Astrocyte (in vitro differentiated cells and primary cell): ENCODE measurements around the gene SPRR1A. TPM values are rescaled to one million over a fixed set of nuclear protein-coding genes. Genes with fewer than 3 reads are reported as not detected.

Experiments used
- DNase-seq: peaks from one replicate; pipeline ENCODE4 v3.0.0-alpha.2; 2010; ENCODE audit warnings: low read depth
- FAIRE-seq: peaks from 2 replicates; lab custom pipeline; 2011; peaks lifted over from hg19 to GRCh38; lab: Jason Lieb, UNC
- H2AFZ ChIP-seq: 2 replicates; pipeline ENCODE4 v1.6.0; 2012; ENCODE audit warnings: low read depth, low read length, inconsistent platforms
- H3K27ac ChIP-seq: 2 replicates; pipeline ENCODE4 v1.5.1; 2011; ENCODE audit warnings: low read depth, low read length, inconsistent platforms
- H3K27me3 ChIP-seq: 2 replicates; pipeline ENCODE4 v1.6.0; 2011; ENCODE audit warnings: low read length, inconsistent platforms; ENCODE audit not compliant: insufficient read depth
- H3K36me3 ChIP-seq: 2 replicates; pipeline ENCODE4 v1.5.1; 2011; ENCODE audit warnings: low read length, inconsistent platforms; ENCODE audit not compliant: insufficient read depth
- H3K4me1 ChIP-seq: 2 replicates; pipeline ENCODE4 v1.5.1; 2011; ENCODE audit warnings: low read length, inconsistent platforms; ENCODE audit not compliant: insufficient read depth
- H3K4me2 ChIP-seq: 2 replicates; pipeline ENCODE4 v1.6.0; 2012; ENCODE audit warnings: low read length, inconsistent platforms
- H3K4me3 ChIP-seq: 2 replicates; pipeline ENCODE4 v1.5.1; 2011; ENCODE audit warnings: low read depth, mild to moderate bottlenecking, low read length, inconsistent platforms; ENCODE audit not compliant: insufficient read depth
- H3K79me2 ChIP-seq: 2 replicates; pipeline ENCODE4 v1.6.0; 2012; ENCODE audit warnings: mild to moderate bottlenecking, low read length, inconsistent platforms; ENCODE audit not compliant: insufficient read depth
- H3K9ac ChIP-seq: 2 replicates; pipeline ENCODE4 v1.6.0; 2012; ENCODE audit warnings: mild to moderate bottlenecking, low read length, inconsistent platforms
- H3K9me3 ChIP-seq: 2 replicates; pipeline ENCODE4 v1.5.1; 2012; ENCODE audit warnings: low read depth, mild to moderate bottlenecking, low read length, inconsistent platforms; ENCODE audit not compliant: insufficient read depth
- H4K20me1 ChIP-seq: 2 replicates; pipeline ENCODE4 v1.6.0; 2012; ENCODE audit warnings: low read length, inconsistent platforms; ENCODE audit not compliant: insufficient read depth
- H3K27ac Mint-ChIP-seq: one replicate; pipeline ENCODE4 v1.8.0; 2021; ENCODE audit warnings: mild to moderate bottlenecking, mixed read lengths; ENCODE audit not compliant: unreplicated experiment
- H3K27me3 Mint-ChIP-seq: one replicate; pipeline ENCODE4 v1.8.0; 2021; ENCODE audit warnings: low read depth, mixed read lengths; ENCODE audit not compliant: unreplicated experiment
- H3K36me3 Mint-ChIP-seq: one replicate; pipeline ENCODE4 v1.8.0; 2021; ENCODE audit warnings: low read depth, mixed read lengths; ENCODE audit not compliant: unreplicated experiment
- H3K4me1 Mint-ChIP-seq: one replicate; pipeline ENCODE4 v1.8.0; 2021; ENCODE audit warnings: low read depth, mixed read lengths; ENCODE audit not compliant: unreplicated experiment
- H3K4me3 Mint-ChIP-seq: one replicate; pipeline ENCODE4 v1.8.0; 2021; ENCODE audit warnings: mild to moderate bottlenecking, moderate library complexity, mixed read lengths; ENCODE audit not compliant: unreplicated experiment
- H3K9me3 Mint-ChIP-seq: one replicate; pipeline ENCODE4 v1.8.0; 2021; ENCODE audit warnings: mild to moderate bottlenecking, mixed read lengths; ENCODE audit not compliant: unreplicated experiment
- CTCF ChIP-seq: IDR thresholded peaks from 2 replicates; pipeline ENCODE4 v1.5.1; 2011; ENCODE audit warnings: low read depth, mild to moderate bottlenecking, inconsistent platforms, low read length, moderate library complexity; ENCODE audit not compliant: insufficient read depth
- EZH2 ChIP-seq: IDR thresholded peaks from 2 replicates; pipeline ENCODE4 v1.6.1; 2012; ENCODE audit warnings: mild to moderate bottlenecking, low read length, inconsistent platforms; ENCODE audit not compliant: insufficient read depth
- total RNA-seq: library from RNA; stranded (reverse); gene quantifications from 2 replicates; pipeline ENCODE4 v1.2.1, GENCODE V29; 2021

The SPRR1A gene
- total RNA-seq, 1 donor from 2014 or later: not detected

GRCh38 chr1:152959801-152960451 is 24.0 kb upstream of the SPRR1A start:
- peaks cover 2% of the 10 kb centered on the region for H3K4me1 Mint-ChIP-seq
- no peak overlapping the region for H3K4me3 Mint-ChIP-seq
- Histone ChIP-seq H3K27me3 (no peaks in the 10 kb centered on the region), H3K9me3 (no peaks in the 10 kb centered on the region), H4K20me1 (no peaks in the 10 kb centered on the region), H3K9ac (no peak overlapping the region), H3K4me2 (no peak overlapping the region), H3K27ac (no peak overlapping the region), H2AFZ (no peak overlapping the region), H3K79me2 (no peaks in the 10 kb centered on the region), H3K4me1 (no peaks in the 10 kb centered on the region), H3K4me3 (no peak overlapping the region), H3K36me3 (no peaks in the 10 kb centered on the region)
- H3K36me3 Mint-ChIP-seq: no peaks in the 10 kb centered on the region
- FAIRE-seq (no peak), DNase-seq (no peak)
- TF ChIP-seq EZH2 (no peak), CTCF (no peak)
- no peaks in the 10 kb centered on the region for H3K9me3 Mint-ChIP-seq
- H3K27me3 Mint-ChIP-seq: peaks cover 18% of the 10 kb centered on the region
- H3K27ac Mint-ChIP-seq: no peak overlapping the region

DNA sequence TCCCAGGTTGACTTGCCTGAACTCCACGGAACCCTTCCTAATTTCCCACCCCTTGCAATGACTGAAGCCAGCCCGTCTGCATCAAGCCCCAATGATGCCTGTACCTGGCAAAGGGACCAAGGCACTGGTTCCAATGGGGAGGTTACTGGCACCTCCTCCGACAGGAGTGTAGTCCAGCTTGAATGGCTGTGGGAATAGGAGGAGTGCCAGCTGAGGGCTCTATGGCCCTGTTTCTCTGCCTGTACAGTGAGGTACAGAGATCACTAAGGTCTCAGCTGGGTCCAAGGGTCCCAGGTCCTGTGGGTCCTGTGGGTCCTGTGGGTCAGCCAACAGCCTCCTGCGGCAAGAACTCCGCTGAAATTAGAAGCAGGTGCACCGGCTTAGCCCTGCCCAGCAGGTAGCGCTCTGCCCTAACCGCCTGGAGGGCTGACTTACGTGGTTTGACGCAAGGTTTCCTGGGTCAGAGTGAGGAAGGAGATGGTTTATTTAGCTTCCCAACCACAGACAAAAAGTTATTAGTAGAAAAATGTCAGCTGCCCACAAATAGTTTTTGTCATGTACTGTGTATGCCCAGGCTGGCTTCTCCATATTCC is 23.3 kb upstream of the SPRR1A start:
- H2AFZ ChIP-seq: no peak overlapping the region
- H3K27me3 ChIP-seq: no peaks in the 10 kb centered on the region
- Mint-ChIP-seq H3K27me3 (peaks cover 23% of the 10 kb centered on the region), H3K27ac (no peak overlapping the region), H3K9me3 (no peaks in the 10 kb centered on the region), H3K4me3 (no peak overlapping the region), H3K36me3 (no peaks in the 10 kb centered on the region), H3K4me1 (peaks cover 2% of the 10 kb centered on the region)
- DNase-seq: no peak
- no peak overlapping the region for H3K27ac ChIP-seq
- no peak for TF ChIP-seq CTCF
- H4K20me1 ChIP-seq: no peaks in the 10 kb centered on the region
- FAIRE-seq: no peak
- H3K36me3 ChIP-seq: no peaks in the 10 kb centered on the region
- H3K4me2 ChIP-seq: no peak overlapping the region
- no peaks in the 10 kb centered on the region for H3K79me2 ChIP-seq
- no peaks in the 10 kb centered on the region for H3K4me1 ChIP-seq
- no peaks in the 10 kb centered on the region for H3K9me3 ChIP-seq
- H3K9ac ChIP-seq: no peak overlapping the region
- H3K4me3 ChIP-seq: no peak overlapping the region
